HEK293 (cell line): Measurements from ENCODE around the gene KLHDC9.

Experiments
- BCL11A ChIP-seq: fragments of 450-650 bp; formaldehyde crosslinking; IDR thresholded peaks from 2 replicates; pipeline ENCODE4 v1.5.1; 2016; ENCODE audit warnings: low read depth, missing biosample characterization, missing genetic modification characterization
- BCL11B ChIP-seq: fragments of 450-650 bp; formaldehyde crosslinking; IDR thresholded peaks from 2 replicates; pipeline ENCODE4 v1.5.1; 2016; ENCODE audit warnings: low read depth, missing biosample characterization, missing genetic modification characterization
- HOXA7 ChIP-seq: sonication (generic); formaldehyde crosslinking; IDR thresholded peaks from 2 replicates; pipeline ENCODE4 v1.8.1; 2022; ENCODE audit warnings: missing genetic modification reagents, borderline replicate concordance
- SALL2 ChIP-seq: fragments of 450-650 bp; formaldehyde crosslinking; IDR thresholded peaks from 2 replicates; pipeline ENCODE4 v1.5.0; 2017; ENCODE audit warnings: missing biosample characterization, mild to moderate bottlenecking, missing genetic modification characterization, borderline replicate concordance
- SCRT2 ChIP-seq: fragments of 450-650 bp; formaldehyde crosslinking; IDR thresholded peaks from 2 replicates; pipeline ENCODE4 v1.5.1; 2016; ENCODE audit warnings: missing biosample characterization, missing genetic modification characterization
- ZBTB44 ChIP-seq: fragments of 450-650 bp; IDR thresholded peaks from 2 replicates; pipeline ENCODE4 v1.5.1; 2018; ENCODE audit warnings: missing biosample characterization, mild to moderate bottlenecking, missing genetic modification characterization
- ZFHX2 ChIP-seq: fragments of 450-650 bp; formaldehyde crosslinking; conservative IDR thresholded peaks from 2 replicates; pipeline ENCODE4 v1.5.1; 2016; ENCODE audit warnings: missing biosample characterization, missing genetic modification characterization
- ZFP41 ChIP-seq: fragments of 450-650 bp; formaldehyde crosslinking; IDR thresholded peaks from 2 replicates; pipeline ENCODE4 v1.5.1; 2016; ENCODE audit warnings: missing biosample characterization, missing genetic modification characterization, borderline replicate concordance
- ZNF19 ChIP-seq: fragments of 450-650 bp; formaldehyde crosslinking; IDR thresholded peaks from 2 replicates; pipeline ENCODE4; 2016; ENCODE audit warnings: missing biosample characterization, missing genetic modification characterization, low read depth
- ZNF239 ChIP-seq: fragments of 450-650 bp; formaldehyde crosslinking; IDR thresholded peaks from 2 replicates; pipeline ENCODE4 v1.5.1; 2016; ENCODE audit warnings: missing biosample characterization, missing genetic modification characterization
- ZNF449 ChIP-seq: fragments of 450-650 bp; formaldehyde crosslinking; IDR thresholded peaks from 2 replicates; pipeline ENCODE4 v1.5.1; 2017; ENCODE audit warnings: missing biosample characterization, mild to moderate bottlenecking, missing genetic modification characterization, moderate library complexity
- ZNF558 ChIP-seq: fragments of 450-650 bp; formaldehyde crosslinking; IDR thresholded peaks from 2 replicates; pipeline ENCODE4 v1.5.1; 2016; ENCODE audit warnings: missing biosample characterization, missing genetic modification characterization
- ZNF596 ChIP-seq: fragments of 450-650 bp; IDR thresholded peaks from 2 replicates; pipeline ENCODE4 v1.5.0; 2018; ENCODE audit warnings: missing biosample characterization, mild to moderate bottlenecking, missing genetic modification characterization, moderate library complexity
- ZNF610 ChIP-seq: fragments of 450-650 bp; formaldehyde crosslinking; IDR thresholded peaks from 2 replicates; pipeline ENCODE4 v1.5.1; 2016; ENCODE audit warnings: missing biosample characterization, missing genetic modification characterization, borderline replicate concordance
- ZNF707 ChIP-seq: fragments of 450-650 bp; formaldehyde crosslinking; IDR thresholded peaks from 2 replicates; pipeline ENCODE4 v1.5.1; 2016; ENCODE audit warnings: missing biosample characterization, missing genetic modification characterization
- ZXDB ChIP-seq: fragments of 450-650 bp; formaldehyde crosslinking; IDR thresholded peaks from 2 replicates; pipeline ENCODE4 v1.5.1; 2016; ENCODE audit warnings: missing biosample characterization, missing genetic modification characterization
- TF ChIP-seq, protein P1 (sequence below): fragments of 450-650 bp; formaldehyde crosslinking; IDR thresholded peaks from 2 replicates; pipeline ENCODE4 v1.5.1; 2016; ENCODE audit warnings: missing biosample characterization, missing genetic modification characterization
- TF ChIP-seq, protein P2 (sequence below): fragments of 450-650 bp; formaldehyde crosslinking; IDR thresholded peaks from 2 replicates; pipeline ENCODE4 v1.5.1; 2016; ENCODE audit warnings: missing biosample characterization, missing genetic modification characterization
- TF ChIP-seq, protein P3 (sequence below): fragments of 450-650 bp; formaldehyde crosslinking; IDR thresholded peaks from 2 replicates; pipeline ENCODE4 v1.5.1; 2016; ENCODE audit warnings: missing biosample characterization, missing genetic modification characterization, borderline replicate concordance

Gene KLHDC9

GRCh38 chr1:161132410-161133219, 34.5 kb downstream of the KLHDC9 start, which contains the start of gene DEDD (continued):
- TF ChIP-seq BCL11A (tag by site-specific recombination) (no peak), ZXDB (tag by site-specific recombination) (peak; percentile 76; the same call in 1 of the 2 replicates), SALL2 (tag by site-specific recombination) (no peak), SCRT2 (tag by site-specific recombination) (peak; percentile 27; the same call in 1 of the 2 replicates), ZNF558 (no peak), ZNF610 (0 out of 2 replicates have a peak, but pooled peaks have one; percentile 48), ZFP41 (tag by site-specific recombination) (no peak), ZNF19 (tag by site-specific recombination) (no peak), ZBTB44 (tag by site-specific recombination) (peak; percentile 81), ZNF596 (tag by site-specific recombination) (peak; percentile 53; the same call in 1 of the 2 replicates), ZNF449 (tag by site-specific recombination) (no peak), ZNF707 (tag by site-specific recombination) (no peak), BCL11B (tag by site-specific recombination) (no peak), ZNF239 (no peak), ZFHX2 (tag by site-specific recombination) (no peak; the same call in 1 of the 2 replicates), HOXA7 (CRISPR knock-in tag) (no peak)
- TF ChIP-seq, protein P1, sequence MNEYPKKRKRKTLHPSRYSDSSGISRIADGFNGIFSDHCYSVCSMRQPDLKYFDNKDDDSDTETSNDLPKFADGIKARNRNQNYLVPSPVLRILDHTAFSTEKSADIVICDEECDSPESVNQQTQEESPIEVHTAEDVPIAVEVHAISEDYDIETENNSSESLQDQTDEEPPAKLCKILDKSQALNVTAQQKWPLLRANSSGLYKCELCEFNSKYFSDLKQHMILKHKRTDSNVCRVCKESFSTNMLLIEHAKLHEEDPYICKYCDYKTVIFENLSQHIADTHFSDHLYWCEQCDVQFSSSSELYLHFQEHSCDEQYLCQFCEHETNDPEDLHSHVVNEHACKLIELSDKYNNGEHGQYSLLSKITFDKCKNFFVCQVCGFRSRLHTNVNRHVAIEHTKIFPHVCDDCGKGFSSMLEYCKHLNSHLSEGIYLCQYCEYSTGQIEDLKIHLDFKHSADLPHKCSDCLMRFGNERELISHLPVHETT (tag by site-specific recombination): no peak
- TF ChIP-seq, protein P2, sequence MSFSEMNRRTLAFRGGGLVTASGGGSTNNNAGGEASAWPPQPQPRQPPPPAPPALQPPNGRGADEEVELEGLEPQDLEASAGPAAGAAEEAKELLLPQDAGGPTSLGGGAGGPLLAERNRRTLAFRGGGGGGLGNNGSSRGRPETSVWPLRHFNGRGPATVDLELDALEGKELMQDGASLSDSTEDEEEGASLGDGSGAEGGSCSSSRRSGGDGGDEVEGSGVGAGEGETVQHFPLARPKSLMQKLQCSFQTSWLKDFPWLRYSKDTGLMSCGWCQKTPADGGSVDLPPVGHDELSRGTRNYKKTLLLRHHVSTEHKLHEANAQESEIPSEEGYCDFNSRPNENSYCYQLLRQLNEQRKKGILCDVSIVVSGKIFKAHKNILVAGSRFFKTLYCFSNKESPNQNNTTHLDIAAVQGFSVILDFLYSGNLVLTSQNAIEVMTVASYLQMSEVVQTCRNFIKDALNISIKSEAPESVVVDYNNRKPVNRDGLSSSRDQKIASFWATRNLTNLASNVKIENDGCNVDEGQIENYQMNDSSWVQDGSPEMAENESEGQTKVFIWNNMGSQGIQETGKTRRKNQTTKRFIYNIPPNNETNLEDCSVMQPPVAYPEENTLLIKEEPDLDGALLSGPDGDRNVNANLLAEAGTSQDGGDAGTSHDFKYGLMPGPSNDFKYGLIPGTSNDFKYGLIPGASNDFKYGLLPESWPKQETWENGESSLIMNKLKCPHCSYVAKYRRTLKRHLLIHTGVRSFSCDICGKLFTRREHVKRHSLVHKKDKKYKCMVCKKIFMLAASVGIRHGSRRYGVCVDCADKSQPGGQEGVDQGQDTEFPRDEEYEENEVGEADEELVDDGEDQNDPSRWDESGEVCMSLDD: 0 out of 2 replicates have a peak, but pooled peaks have one; percentile 5
- TF ChIP-seq, protein P3, sequence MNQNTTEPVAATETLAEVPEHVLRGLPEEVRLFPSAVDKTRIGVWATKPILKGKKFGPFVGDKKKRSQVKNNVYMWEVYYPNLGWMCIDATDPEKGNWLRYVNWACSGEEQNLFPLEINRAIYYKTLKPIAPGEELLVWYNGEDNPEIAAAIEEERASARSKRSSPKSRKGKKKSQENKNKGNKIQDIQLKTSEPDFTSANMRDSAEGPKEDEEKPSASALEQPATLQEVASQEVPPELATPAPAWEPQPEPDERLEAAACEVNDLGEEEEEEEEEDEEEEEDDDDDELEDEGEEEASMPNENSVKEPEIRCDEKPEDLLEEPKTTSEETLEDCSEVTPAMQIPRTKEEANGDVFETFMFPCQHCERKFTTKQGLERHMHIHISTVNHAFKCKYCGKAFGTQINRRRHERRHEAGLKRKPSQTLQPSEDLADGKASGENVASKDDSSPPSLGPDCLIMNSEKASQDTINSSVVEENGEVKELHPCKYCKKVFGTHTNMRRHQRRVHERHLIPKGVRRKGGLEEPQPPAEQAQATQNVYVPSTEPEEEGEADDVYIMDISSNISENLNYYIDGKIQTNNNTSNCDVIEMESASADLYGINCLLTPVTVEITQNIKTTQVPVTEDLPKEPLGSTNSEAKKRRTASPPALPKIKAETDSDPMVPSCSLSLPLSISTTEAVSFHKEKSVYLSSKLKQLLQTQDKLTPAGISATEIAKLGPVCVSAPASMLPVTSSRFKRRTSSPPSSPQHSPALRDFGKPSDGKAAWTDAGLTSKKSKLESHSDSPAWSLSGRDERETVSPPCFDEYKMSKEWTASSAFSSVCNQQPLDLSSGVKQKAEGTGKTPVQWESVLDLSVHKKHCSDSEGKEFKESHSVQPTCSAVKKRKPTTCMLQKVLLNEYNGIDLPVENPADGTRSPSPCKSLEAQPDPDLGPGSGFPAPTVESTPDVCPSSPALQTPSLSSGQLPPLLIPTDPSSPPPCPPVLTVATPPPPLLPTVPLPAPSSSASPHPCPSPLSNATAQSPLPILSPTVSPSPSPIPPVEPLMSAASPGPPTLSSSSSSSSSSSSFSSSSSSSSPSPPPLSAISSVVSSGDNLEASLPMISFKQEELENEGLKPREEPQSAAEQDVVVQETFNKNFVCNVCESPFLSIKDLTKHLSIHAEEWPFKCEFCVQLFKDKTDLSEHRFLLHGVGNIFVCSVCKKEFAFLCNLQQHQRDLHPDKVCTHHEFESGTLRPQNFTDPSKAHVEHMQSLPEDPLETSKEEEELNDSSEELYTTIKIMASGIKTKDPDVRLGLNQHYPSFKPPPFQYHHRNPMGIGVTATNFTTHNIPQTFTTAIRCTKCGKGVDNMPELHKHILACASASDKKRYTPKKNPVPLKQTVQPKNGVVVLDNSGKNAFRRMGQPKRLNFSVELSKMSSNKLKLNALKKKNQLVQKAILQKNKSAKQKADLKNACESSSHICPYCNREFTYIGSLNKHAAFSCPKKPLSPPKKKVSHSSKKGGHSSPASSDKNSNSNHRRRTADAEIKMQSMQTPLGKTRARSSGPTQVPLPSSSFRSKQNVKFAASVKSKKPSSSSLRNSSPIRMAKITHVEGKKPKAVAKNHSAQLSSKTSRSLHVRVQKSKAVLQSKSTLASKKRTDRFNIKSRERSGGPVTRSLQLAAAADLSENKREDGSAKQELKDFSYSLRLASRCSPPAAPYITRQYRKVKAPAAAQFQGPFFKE: no peak
